Measurements from ENCODE around the gene MINDY4. TPM values are rescaled to one million over a fixed set of nuclear protein-coding genes. Genes with fewer than 3 reads are reported as not detected.

MINDY4 gene
- total and polyA plus RNA-seq, 2 of the 8 experiments (the other 6 are each of a cell fraction or from before 2014, with no cell fraction given), result 1.3 to 3.6 TPM

GRCh38 chr7:30785786-30786185 lies 14.6 kb downstream of the MINDY4 start:
- H2BK15ac ChIP-seq (ENCODE audit: low read length), result no peak overlapping the region
- DNase-seq (ENCODE audit: low read depth in 1 of 2, low spot score in 2 of 2) (no peak), FAIRE-seq (no peak)
- H3K23ac ChIP-seq (ENCODE audit: insufficient read length), result no peak overlapping the region
- no peak overlapping the region for H3K4ac ChIP-seq (replicated peaks; ENCODE audit: insufficient read length, low read depth, low read length)
- no peak overlapping the region for H2BK120ac ChIP-seq (replicated peaks; ENCODE audit: low read depth, low read length)
- no peak overlapping the region for H2BK5ac ChIP-seq (ENCODE audit: low read depth, low read length)
- H4K20me1 ChIP-seq (replicated peaks in 1 of 2; ENCODE audit: control insufficient read depth in 1 of 2, insufficient read depth in 2 of 2, low read length in 2 of 2), result peaks cover 0 to 1% of the 10 kb centered on the region in 2 experiments
- no peaks in the 10 kb centered on the region for H3K79me2 ChIP-seq (ENCODE audit: control insufficient read depth in 1 of 2, insufficient read depth in 2 of 2, low read length in 2 of 2)
- H3K14ac ChIP-seq (ENCODE audit: insufficient read length), result no peak overlapping the region
- no peak overlapping the region for H4K8ac ChIP-seq (ENCODE audit: extremely low read depth, insufficient read depth, low read length)
- H4K91ac ChIP-seq (replicated peaks; ENCODE audit: insufficient read length, low read length), result no peak overlapping the region
- TF ChIP-seq RAD21 (IDR thresholded peaks at IDR 0.05 in 1 of 2, conservative IDR thresholded peaks at IDR 0.05 in 1 of 2; ENCODE audit: low read depth in 2 of 2, low read length in 2 of 2) (peak in 1 of 2 experiments; percentile 4; a peak in 1 of 4 replicates), CTBP2 (IDR thresholded peaks at IDR 0.05; ENCODE audit: borderline replicate concordance, insufficient read depth, insufficient read length, low read length) (no peak), TBP (IDR thresholded peaks at IDR 0.05; ENCODE audit: low read depth, low read length) (no peak), FOSL1 (IDR thresholded peaks at IDR 0.05; ENCODE audit: insufficient read depth, low read depth, low read length) (no peak)
- POLR2A ChIA-PET (ENCODE audit: partially characterized antibody), result no interaction called here
- no peak overlapping the region for H3K9ac ChIP-seq (replicated peaks in 1 of 4; ENCODE audit: extremely low read depth in 1 of 4, low read depth in 3 of 4, low read length in 3 of 4)
- H3K23me2 ChIP-seq (ENCODE audit: low read depth, low read length), result no peaks in the 10 kb centered on the region; the same call in 1 of the 2 replicates
- H3K4me1 ChIP-seq (replicated peaks in 1 of 4; ENCODE audit: control insufficient read depth in 3 of 4, insufficient read depth in 4 of 4, low read length in 3 of 4), result 0 out of 7 replicates have a peak, but pooled peaks cover 0 to 3% (median 0%) of the 10 kb centered on the region in 4 experiments
- H3K27me3 ChIP-seq (replicated peaks in 1 of 4; ENCODE audit: control insufficient read depth in 3 of 4, extremely low read depth in 1 of 4, insufficient read depth in 3 of 4, low read length in 3 of 4), result no peaks in the 10 kb centered on the region
- no peak overlapping the region for H4K5ac ChIP-seq (ENCODE audit: insufficient read length, low read depth, low read length)
- no peaks in the 10 kb centered on the region for H3K79me1 ChIP-seq (ENCODE audit: low read depth, low read length)
- H3K56ac ChIP-seq (replicated peaks; ENCODE audit: insufficient read length, low read depth, low read length), result no peak overlapping the region
- H2AFZ ChIP-seq (ENCODE audit: low read length), result no peak overlapping the region
- H2AK5ac ChIP-seq (ENCODE audit: low read depth, low read length), result no peak overlapping the region
- no peak overlapping the region for H3K27ac ChIP-seq (ENCODE audit: low read depth, low read length)
- no peak overlapping the region for H2BK12ac ChIP-seq (ENCODE audit: low read depth, low read length)
- no peak overlapping the region for H3K4me3 ChIP-seq (ENCODE audit: extremely low read depth in 1 of 4, insufficient read depth in 2 of 4, low read depth in 3 of 4, low read length in 4 of 4)
- no peak overlapping the region for H3K18ac ChIP-seq (ENCODE audit: extremely low read depth, low read length)
- CTCF ChIA-PET (ENCODE audit: partially characterized antibody), result interaction anchor here (0.6 to 1.3 kb wide), 2 partner anchors 11 to 19 kb away, joined by 4 read pairs; no protein-coding TSS in a partner anchor
- 91% methylated on average over 9 of the region's 9 CpGs; no CpG with 5 or more reads in 1 of the 2 experiments for WGBS, 2 experiments (ENCODE audit: extremely low coverage in 1 of 2, insufficient coverage in 1 of 2, insufficient read length in 1 of 2, insufficient replicate concordance in 2 of 2, low coverage in 1 of 2, low lambda C conversion rate in 2 of 2, missing lambda C conversion rate in 1 of 2)
- H3K9me3 ChIP-seq (ENCODE audit: insufficient read depth in 2 of 2, low read depth in 1 of 2, low read length in 1 of 2), result no peaks in the 10 kb centered on the region
- no peaks in the 10 kb centered on the region; a peak in 3 of 8 replicates for H3K36me3 ChIP-seq (ENCODE audit: control insufficient read depth in 2 of 4, insufficient read depth in 4 of 4, low read length in 3 of 4)
- no peak overlapping the region for H3K4me2 ChIP-seq (ENCODE audit: insufficient read depth in 1 of 2, low read depth in 2 of 2, low read length in 2 of 2)
- no peak overlapping the region for H2BK20ac ChIP-seq (ENCODE audit: low read length)

Data from H1 (cell line).